OCI-M1 (cell line): ENCODE measurements around the gene MYCBPAP.

Source experiments
- DNase-seq: peaks from one replicate; lab custom pipeline; 2025; lab: John Stamatoyannopoulos, UW

Gene MYCBPAP

DNA sequence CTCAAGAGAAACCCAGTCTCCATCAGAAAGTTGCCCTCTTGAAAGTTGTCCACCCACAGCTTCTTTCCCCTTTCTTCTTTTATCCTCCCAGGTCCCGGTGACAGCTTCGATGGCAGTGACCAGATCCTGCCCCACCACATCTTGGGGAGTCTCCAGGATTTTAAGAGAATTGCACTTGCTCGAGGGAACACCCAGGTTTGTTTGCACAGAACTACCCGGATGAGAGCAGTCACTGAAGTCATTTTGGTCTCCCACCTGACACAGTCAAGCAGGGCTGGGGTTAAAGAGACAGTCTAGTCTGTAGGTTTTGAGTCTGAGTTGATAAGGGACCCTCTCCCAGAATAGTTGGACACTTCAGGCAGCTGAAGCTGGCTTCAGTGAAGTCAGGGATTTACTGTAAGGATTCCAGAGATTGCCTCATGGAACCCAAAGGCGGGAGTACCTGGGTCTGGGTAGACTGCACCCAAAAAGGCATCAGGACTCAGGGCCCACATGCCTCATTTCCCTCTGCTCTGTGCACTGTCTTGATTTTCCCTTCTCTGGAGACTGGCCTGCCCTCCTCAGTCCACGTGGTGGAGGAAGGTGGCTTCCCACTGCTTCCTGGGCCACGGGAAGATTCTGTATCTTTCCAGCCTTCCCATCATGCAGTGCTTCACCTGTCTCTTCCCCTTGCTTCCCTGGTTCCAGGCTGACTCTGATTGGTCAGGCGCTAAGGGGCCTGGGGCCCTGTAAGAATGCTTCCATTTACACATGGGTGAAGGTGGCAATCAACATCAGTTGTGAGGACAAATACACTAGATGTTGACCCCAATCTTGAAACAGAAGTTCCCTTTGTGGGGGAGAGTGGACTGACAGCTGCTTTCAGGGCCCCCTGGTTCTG, 9.5 kb downstream of the MYCBPAP start:
- DNase-seq = no peak

DNA sequence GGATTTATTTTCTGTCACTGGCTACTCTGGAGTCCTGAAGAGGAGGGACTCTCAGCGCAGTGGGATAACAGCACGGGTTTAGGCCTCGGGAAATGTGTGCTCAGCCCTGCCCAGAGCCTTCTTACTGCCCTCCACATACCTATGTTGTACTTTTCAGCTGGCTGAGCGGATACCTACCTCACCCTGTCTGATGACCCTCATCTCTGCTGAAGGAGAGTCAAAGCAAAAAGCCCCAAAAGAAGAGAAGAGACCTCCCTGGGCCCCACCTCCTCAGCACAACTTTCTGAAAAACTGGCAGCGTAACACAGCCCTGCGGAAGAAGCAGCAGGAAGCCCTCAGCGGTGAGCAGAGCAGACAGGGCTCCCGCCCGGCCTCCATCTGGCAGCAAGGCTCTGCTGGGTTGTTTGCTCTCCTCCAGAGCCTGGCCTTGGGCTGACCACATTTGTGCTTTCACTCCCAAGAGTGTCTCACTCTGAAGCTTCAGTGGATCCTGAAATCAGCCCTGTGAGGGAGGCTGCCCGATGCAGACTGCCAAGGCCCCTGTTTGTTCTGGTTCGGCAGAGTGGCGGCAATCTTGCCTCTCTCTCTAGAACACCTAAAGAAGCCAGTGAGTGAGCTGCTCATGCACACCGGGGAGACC, 10.3 kb downstream of the MYCBPAP start:
- no peak for DNase-seq

DNA sequence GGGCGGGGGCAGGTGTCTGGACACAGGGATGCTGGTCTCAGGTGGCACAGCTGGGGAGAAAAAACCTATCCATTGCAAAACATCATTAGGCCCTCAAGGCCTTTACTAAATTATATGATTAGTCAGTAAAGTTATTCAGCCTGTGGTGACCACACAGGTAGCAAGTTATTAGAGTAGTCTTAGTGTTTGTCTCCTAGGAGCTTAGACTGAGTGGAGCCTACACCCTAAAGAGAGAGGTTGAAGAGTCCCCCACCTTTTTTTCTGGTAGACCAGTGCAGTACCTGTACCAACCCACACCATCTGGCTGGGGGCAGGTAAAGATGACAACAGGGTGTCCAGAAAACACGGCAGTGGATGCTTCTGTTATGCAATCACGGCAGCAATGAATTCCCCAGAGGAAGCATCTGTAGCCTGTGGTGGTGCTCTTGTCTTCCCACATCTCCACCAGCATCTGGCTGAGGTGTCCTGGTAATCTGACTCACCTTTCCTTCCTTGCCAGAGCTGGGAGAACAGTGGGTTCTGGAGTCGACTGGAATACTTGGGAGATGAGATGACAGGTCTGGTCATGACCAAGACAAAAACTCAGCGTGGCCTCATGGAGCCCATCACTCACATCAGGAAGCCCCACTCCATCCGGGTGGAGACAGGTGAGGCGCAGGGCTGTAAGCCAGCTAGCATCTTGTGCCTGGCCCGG, 11.0 kb downstream of the MYCBPAP start:
- DNase-seq = no peak

DNA sequence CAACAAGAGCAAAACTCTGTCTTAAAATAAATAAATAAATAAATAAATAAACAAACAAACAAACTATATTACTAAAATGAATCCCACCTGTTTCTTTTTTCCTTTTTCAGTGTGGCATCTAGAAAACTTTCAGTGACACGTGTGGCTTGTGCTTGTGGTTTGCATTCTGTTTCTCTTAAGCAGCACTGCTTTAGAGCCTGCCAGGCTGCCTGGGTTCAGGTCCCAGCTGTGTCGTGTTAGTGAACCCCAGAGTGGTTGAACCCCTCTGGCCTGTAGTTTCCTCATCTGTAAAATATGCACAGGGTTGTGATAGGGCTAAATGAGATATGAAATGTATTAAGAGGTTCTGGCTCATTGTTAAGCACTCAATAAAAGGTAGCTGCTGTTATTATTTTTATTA, 12.2 kb downstream of the MYCBPAP start:
- DNase-seq = no peak

DNA sequence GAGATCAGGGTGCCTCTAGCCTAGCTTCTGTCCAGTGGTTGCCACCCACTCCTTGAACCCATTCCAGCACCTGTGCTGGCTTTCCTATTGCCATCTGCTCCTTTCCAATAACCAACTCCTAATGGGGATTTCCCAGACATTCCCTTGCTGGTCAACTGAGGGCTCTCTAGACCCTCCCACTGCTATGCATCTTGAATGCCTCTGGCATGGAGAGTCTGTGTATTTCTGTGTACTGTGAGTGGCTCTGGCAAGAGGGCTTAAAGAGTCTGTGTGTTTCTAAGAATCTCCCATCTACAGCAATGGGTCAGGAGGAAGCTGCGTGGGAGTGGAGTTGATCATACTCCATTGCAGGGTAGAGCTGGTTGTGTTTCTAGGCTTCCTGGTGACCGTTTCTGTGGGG, 13.3 kb downstream of the MYCBPAP start:
- no peak for DNase-seq

DNA sequence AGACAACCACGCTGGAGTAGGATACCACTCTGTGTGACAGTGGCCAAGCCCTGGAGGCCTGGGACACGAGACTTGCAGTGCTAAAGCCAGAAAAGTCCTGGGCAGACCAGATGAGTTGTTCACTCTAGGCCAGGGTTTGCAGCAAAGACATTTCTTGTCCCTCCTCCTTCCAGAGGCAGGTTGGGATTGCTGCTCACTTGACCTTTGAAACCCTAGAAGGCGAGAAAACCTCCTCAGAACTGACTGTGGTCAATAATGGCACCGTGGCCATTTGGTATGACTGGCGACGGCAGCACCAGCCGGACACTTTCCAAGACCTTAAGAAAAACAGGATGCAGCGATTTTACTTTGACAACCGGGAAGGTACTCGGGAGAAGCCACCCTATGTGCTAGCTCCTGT, 14.5 kb downstream of the MYCBPAP start:
- no peak for DNase-seq

DNA sequence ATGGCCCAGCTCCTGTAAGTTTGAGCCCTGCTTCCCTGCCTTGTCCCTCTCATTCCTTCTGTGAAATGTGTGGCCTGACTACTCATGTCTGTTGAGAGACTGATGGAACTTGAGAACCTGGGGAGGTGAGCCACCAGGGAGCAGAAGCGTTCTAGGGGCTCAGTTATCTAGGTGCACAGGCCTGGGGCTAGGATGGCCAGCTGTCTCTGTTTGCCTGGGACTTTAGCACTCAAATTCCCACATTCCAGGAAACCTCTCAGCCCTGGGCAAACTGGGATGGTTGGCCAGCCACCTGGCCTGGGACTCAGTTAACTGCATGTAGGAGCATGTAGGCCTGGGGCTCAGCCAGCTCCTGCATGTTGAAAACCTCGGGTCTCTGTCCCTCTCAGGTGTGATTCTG, 15.0 kb downstream of the MYCBPAP start:
- DNase-seq = no peak

DNA sequence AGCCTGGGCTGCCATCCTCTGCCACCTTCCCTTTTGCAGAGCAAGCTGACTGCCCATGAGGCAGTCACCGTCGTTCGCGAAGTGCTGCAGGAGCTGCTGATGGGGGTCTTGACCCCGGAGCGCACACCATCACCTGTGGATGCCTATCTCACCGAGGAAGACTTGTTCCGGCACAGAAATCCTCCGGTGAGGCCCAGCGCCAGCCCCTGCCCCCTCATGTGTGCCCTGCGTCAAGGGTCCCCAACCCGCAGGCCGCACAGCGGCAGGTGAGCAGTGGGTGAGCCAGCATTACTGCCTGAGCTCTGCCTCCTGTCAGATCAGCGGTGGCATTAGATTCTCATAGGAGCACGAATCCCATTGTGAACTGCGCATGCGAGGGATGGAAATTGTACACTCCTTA, 16.6 kb downstream of the MYCBPAP start:
- DNase-seq = no peak

DNA sequence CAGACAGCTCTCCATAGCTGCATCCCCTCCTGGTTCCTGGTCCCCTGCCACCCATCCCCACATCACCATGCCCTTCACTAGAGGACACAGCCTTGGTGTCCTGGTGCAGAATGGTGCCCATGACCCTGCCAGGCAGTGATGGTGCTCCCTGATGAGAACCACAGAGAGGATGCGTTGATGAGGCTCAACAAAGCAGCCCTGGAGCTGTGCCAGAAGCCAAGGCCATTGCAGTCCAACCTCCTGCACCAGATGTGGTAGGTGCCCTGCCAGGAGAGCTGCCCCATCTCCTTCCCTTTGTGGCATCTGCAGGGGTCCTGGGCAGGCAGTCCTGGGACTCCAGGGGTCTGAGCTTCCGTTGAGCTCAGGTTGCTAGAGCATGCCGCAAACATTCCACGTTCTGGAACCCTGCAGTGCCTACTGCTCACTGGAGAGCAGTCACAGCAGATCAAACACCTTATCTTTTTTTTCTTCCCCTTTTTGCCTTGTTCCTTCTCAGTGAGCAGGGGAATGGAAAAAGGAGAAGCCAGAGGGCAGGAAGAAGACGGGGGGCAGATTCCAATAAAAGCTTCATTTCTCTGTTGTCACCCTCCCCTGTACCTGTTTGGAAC, 19.0 kb downstream of the MYCBPAP start:
- DNase-seq = peak; percentile 60

DNA sequence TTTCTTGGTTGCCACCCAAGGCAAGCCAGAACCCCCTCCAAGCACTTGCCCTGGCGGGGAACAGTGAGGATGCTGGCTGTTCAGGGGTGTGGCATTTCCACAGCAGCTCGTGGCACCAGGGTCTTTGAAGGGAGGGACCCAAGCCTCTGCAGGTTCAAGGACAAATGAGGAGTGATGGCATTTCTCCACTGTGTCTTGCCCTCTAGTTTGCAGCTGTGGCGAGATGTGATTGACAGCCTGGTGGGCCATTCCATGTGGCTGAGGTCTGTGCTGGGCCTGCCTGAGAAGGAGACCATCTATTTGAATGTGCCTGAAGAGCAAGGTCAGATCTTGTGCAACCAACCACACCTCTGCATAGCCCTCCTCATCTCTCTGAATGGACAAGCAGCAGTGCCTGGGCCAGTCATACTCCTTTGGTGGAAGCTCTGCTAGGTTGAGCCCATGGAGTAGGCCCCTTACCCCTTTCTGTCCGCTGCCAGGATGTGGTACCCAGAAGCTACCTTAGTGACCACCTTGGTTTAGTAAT, 19.8 kb downstream of the MYCBPAP start:
- DNase-seq = no peak

DNA sequence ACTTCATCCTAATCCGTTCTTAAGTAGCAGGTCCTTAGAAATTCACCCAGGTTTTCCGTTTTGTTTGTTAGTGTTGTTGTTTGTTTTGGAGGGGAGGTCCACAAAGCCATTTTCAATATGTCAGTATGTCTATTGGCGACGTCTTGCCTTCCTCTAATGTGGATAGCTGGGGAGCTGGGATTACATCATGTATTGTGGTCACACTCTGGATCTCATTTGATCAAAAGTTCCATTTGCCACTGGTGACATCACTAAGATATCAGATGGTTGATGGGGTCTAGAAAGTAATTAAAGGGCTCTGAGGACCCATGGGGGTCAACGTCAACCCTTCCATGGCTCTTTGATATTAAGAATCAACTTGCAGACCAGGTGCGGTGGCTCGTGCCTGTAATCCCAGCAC, 21.6 kb downstream of the MYCBPAP start:
- DNase-seq = no peak

DNA sequence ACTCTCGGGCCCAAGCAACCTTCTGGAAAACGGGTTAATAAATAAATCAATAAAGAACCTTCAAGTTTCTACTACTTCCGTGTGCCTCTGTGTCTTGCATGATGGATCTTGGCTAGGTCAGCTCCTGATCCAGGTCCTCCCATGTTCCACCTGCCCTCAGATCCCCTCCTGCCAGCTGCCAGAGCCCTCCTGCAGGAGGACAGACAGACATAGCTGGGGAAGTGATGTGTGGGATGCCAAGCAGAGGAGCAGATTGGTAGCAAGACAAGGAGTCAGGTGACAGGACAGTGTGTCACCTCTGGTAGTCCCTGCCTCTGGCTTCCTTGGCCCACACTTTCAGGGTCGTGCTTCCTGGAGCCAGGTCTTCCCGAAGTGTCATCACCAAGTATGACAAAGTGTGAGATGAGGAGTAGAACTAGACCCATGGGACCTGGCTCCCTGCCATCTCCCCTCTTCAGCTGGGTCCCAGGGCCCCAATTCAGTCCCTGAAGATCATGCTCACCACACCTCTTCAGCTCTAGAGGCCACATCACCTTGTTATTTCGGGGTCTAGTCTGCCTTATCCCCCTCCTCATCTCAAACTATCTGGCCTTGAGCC, 23.3 kb downstream of the MYCBPAP start:
- no peak for DNase-seq

DNA sequence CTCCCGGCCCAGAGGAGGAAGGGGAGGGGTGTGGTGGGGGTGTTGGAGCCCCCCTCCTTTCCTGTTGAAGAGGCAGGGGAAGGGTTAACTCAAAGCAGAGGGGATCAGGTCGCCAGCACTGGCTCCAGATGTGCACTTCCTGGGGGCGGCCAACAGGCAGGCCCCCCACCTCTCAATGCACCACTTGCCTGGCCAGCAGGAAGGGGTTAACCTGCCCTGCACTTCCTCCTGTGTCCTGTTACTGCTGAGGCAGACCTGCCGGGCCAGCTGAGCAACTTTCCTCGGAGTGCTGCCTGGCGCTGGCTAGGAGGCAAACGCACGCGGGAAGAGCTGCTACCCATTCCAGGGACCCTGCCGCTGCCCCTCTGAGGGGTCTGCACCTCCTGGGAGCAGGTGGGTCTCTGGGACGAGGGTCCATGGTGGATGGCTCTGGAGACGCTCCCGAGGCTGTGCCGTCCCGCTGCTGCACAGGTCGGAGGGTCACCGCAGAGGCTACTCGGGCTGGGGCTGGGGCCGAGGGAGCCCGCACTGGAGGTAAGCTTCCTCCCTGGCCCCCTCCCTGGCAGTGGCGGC, 24.3 kb downstream of the MYCBPAP start, which contains the start of gene EPN3:
Gene EPN3 (plus strand): TSS at position 284 of the 573 bp plus-strand sequence. CDS start 3,822 bp downstream, outside the sequence.
- no peak for DNase-seq

DNA sequence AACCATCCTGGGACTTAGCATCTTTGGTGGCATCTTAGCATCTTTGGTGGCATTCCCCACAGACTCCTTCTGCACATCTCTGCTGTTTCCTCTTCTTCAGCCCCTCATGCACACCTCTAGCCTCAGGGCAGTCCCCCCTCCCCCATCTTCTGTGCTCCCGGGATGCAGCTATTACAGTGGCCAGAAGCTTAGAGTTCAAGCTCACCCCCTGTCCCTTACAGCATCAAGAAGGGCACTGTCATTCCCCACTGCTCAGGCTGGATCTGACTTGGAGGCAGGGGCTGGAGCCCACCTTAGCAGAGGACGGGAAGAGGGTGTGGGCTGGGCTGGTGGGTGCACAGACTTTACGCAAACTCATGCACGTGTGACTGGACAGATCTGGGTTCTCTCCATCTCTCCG, 24.9 kb downstream of the MYCBPAP start:
- DNase-seq = no peak

DNA sequence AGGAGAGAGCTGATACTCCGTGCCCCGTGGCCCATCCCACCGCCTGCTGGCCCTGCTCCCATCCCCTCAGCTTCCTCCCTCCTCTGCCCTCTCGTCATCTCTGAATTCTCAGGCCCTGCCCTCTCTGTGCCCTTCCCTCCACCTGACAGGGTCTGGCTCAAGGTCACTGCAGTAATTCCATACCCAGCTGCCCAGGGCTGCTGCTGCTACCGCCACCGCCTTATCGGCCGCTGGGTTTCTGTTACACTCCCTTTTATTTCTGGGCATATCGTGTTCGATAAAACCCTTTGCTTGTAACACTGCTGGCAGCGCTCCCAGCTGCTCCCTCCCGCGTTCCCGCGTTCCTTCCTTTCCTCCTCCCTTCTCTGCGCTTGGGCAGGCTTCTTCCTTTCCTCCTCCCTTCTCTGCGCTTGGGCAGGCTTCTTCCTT, 25.5 kb downstream of the MYCBPAP start:
- peak; percentile 50 for DNase-seq

DNA sequence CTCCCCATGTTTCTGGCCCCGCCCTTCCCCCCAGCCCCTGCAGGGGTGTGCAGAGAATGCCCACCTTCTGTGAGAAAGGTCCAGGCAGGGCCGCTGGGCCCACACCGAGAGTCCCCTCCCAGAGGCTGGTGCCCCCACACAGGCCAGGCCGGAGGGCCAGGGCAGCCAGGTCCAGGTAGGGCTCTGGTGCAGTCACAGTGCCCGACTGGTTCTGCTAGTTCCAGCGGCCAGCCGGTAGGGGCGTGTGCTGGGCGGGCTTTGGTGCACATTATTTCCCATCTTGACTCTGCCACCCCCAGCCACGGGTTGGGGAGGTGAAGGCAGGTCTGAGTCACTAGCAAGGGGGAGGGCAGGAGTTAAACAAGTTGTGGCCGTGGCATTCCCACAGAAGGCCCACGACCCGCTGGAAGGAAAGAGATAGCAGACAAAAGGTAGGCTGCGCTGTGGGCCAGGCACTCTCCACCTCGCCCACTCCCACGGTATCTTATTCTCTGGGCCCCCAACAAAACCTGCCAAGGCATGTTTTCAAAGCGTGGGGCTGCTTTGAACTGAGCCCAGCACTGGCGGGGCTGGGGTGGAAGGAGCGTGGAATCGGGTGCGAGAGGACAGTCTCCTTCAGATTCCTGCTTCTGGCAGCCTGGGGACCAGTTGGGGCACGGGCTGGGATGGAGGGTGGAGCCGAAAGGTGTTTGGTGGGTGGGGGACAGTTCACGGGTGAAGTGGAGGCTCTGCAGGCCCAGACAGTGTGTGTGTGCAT, 26.2 kb downstream of the MYCBPAP start:
- no peak for DNase-seq

DNA sequence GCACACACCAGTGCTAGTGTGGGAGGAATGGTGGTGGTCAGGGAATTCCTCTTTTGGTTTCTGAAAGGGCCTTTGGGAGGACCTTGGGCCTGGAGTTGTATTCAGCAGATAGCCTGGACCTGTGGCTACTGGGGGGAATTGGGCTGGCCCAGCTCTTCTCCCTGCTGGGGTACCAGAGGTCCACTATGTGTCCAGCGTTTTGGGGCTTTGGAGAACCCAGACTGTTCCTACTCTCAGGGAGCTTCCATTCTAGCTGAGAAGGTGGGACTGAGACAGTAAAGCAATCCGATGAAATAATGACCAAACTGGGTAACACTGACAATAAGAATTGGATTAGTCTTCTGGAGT, 26.7 kb downstream of the MYCBPAP start:
- peak; percentile 19 for DNase-seq

DNA sequence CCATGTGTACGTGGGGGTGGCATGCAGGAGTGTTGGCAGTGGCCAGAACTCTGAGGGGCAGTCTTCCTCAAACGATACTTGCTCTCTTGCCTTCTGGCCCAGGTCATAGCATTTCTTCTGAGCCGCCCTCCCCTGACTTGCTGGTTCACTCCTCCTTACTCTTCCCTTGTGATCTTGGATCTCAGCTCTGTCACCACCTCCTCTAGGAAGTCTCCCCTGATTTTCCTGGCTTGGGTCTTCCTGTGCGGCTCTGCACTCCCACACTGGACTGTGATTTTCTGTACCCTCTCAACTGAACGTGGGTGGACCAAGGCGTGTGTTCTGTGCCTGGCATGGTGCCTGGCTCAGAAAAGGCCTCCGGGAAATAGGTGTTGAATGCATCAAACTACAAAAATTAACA, 27.2 kb downstream of the MYCBPAP start:
- DNase-seq = no peak

DNA sequence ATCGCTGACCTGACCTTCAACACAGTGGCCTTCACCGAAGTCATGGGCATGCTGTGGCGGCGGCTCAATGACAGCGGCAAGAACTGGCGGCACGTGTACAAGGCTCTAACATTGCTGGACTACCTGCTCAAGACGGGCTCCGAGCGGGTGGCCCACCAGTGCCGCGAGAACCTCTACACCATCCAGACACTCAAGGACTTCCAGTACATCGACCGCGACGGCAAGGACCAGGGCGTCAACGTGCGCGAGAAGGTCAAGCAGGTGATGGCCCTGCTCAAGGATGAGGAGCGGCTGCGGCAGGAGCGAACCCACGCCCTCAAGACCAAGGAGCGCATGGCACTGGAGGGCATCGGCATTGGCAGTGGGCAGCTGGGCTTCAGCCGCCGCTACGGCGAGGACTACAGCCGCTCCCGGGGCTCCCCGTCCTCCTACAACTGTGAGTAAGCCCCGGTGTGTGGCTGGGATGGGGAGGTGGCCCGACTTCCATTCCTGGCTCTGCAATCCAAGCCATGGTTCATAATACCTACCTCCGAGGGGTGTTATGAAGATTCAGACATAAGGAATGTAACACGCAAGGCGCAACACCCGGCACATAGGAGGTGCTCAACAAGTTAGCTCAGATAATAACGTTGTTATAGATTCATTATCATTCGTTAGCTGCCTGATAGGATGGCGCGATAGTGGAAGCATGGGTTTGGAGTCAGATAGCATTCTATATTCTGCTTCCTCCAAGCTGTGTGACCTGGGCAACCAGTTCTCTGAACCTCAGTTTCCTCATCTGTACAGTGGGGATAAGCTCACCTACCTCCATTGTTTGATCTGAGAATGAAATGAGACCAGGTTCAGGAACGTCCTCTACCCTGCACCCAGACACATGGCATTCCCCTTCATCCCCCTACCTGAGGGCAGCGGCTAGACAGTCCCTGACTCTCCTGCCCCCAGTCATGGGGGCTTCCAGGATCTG, 28.7 kb downstream of the MYCBPAP start:
- no peak for DNase-seq
